Liver (tissue), 9 donors: ENCODE measurements around the gene CGB3. TPM values are rescaled to one million over a fixed set of nuclear protein-coding genes. Genes with fewer than 3 reads are reported as not detected.
A peak's percentile ranks its signal among the peaks of the same experiment; 100 is the strongest.

ENCODE experiments used
- DNase-seq: peaks from one replicate; pipeline ENCODE4 v3.0.0-alpha.2; 2017; ENCODE audit warnings: low spot score
- H3K27ac ChIP-seq, 2 donors: one replicate each; pipeline ENCODE4 v1.7.0; 2013; ENCODE audit warnings: inconsistent platforms in 2 of 2, low read length in 2 of 2, control low read depth in 1 of 2, low read depth in 1 of 2, mild to moderate bottlenecking in 1 of 2
- H3K27me3 ChIP-seq, 4 donors: one replicate each; pipeline versions ENCODE4 v1.6.1 to v1.7.0; 2013; ENCODE audit warnings: low read length in 3 of 4, inconsistent platforms in 1 of 4, mild to moderate bottlenecking in 1 of 4, moderate library complexity in 1 of 4; ENCODE audit not compliant: control insufficient read depth in 4 of 4, insufficient read depth in 4 of 4
- H3K36me3 ChIP-seq, 4 donors: one replicate each; pipeline versions ENCODE4 v1.6.1 to v1.7.0; 2013; ENCODE audit warnings: low read length in 3 of 4, mild to moderate bottlenecking in 3 of 4, low read depth in 1 of 4, moderate library complexity in 1 of 4; ENCODE audit not compliant: control insufficient read depth in 4 of 4, insufficient read depth in 3 of 4
- H3K4me1 ChIP-seq, 4 donors: one replicate each; pipeline versions ENCODE4 v1.6.1 to v1.7.0; 2013; ENCODE audit warnings: low read length in 3 of 4, mild to moderate bottlenecking in 3 of 4, moderate library complexity in 1 of 4; ENCODE audit not compliant: control insufficient read depth in 4 of 4, insufficient read depth in 4 of 4
- H3K4me3 ChIP-seq, 3 donors: one replicate each; pipeline versions ENCODE4 v1.6.1 to v1.7.0; 2013; ENCODE audit warnings: low read length in 3 of 3, control low read depth in 1 of 3, low read depth in 1 of 3, mild to moderate bottlenecking in 1 of 3
- H3K9ac ChIP-seq, 2 donors: one replicate each; pipeline ENCODE4 v1.7.0; 2013; ENCODE audit warnings: low read length in 2 of 2, mild to moderate bottlenecking in 2 of 2, moderate library complexity in 2 of 2, control low read depth in 1 of 2, low read depth in 1 of 2
- H3K9me3 ChIP-seq, 4 donors: one replicate each; pipeline versions ENCODE4 v1.6.1 to v1.7.0; 2013; ENCODE audit warnings: low read length in 3 of 4; ENCODE audit not compliant: control insufficient read depth in 4 of 4
- FOXA1 ChIP-seq: IDR thresholded peaks from 2 replicates; pipeline ENCODE4 v1.6.1; 2016; ENCODE audit warnings: antibody characterized with exemption
- GABPA ChIP-seq, 2 donors: IDR thresholded peaks in 1 of 2; conservative IDR thresholded peaks in 1 of 2; 2 replicates each; pipeline ENCODE4 v1.6.1; 2016; ENCODE audit warnings: antibody characterized with exemption in 2 of 2, mild to moderate bottlenecking in 1 of 2, moderate library complexity in 1 of 2
- HNF4A ChIP-seq, 2 donors: conservative IDR thresholded peaks; 2 replicates each; pipeline ENCODE4 v1.6.1; 2016; ENCODE audit warnings: antibody characterized with exemption in 2 of 2, mild to moderate bottlenecking in 2 of 2
- HNF4G ChIP-seq: IDR thresholded peaks from 2 replicates; pipeline ENCODE4 v1.6.1; 2016; ENCODE audit warnings: antibody characterized with exemption
- JUND ChIP-seq, 2 donors: IDR thresholded peaks; 2 replicates each; pipeline ENCODE4 v1.6.1; 2016; ENCODE audit warnings: antibody characterized with exemption in 2 of 2
- NR2F2 ChIP-seq: IDR thresholded peaks from 2 replicates; pipeline ENCODE4 v1.6.1; 2016; ENCODE audit warnings: antibody characterized with exemption
- RAD21 ChIP-seq, 2 donors: IDR thresholded peaks; 2 replicates each; pipeline ENCODE4 v1.6.1; 2016; ENCODE audit warnings: antibody characterized with exemption in 2 of 2, mild to moderate bottlenecking in 2 of 2
- RXRA ChIP-seq, 2 donors: IDR thresholded peaks; 2 replicates each; pipeline ENCODE4 v1.6.1; 2017 to 2018; ENCODE audit warnings: antibody characterized with exemption in 2 of 2, mild to moderate bottlenecking in 1 of 2
- TAF1 ChIP-seq: conservative IDR thresholded peaks from 2 replicates; pipeline ENCODE4 v1.6.1; 2016; ENCODE audit warnings: antibody characterized with exemption, mild to moderate bottlenecking
- YY1 ChIP-seq: IDR thresholded peaks from 2 replicates; pipeline ENCODE4 v1.6.1; 2016; ENCODE audit warnings: antibody characterized with exemption, mild to moderate bottlenecking
- WGBS: extraction: QIAGEN DNeasy Blood & Tissue Kit; methylation state at CpG from one replicate; pipeline ENCODE4 v1.1.7; 2013; 5-methylcytosine and 5-hydroxymethylcytosine counted together
- polyA plus RNA-seq, 2 donors: library from polyadenylated mRNA; stranded (reverse) in 1 of 2; unstranded in 1 of 2; fragments of 200-250 nt in 1 of 2; fragments of >200 nt in 1 of 2; fragmentation: Nextera tagmentation in 1 of 2; extraction: Ambion mirVana in 1 of 2; gene quantifications; one replicate each; pipeline versions ENCODE4 v1.2.1 to v1.2.3, GENCODE V29; 2013 to 2015
- total RNA-seq, 2 donors: library from RNA; depleted of rRNA; stranded (reverse); fragments of >200 nt; gene quantifications; one replicate each; pipeline ENCODE4 v1.2.3, GENCODE V29; 2014
- TF ChIP-seq, protein P1 (sequence below): IDR thresholded peaks from 2 replicates; pipeline ENCODE4 v1.6.1; 2016; ENCODE audit warnings: antibody characterized with exemption
- TF ChIP-seq, protein P2 (sequence below): fragments of 150-350 bp; IDR thresholded peaks from 2 replicates; pipeline ENCODE4 v1.5.1; 2017; ENCODE audit warnings: improper control_type of control experiment, low read depth, low read length; ENCODE audit not compliant: missing input control
- TF ChIP-seq, protein P3 (sequence below): IDR thresholded peaks from 2 replicates; pipeline ENCODE4 v1.6.1; 2016; ENCODE audit warnings: antibody characterized with exemption
- TF ChIP-seq, protein P4 (sequence below): IDR thresholded peaks from 2 replicates; pipeline ENCODE4 v1.6.1; 2016; ENCODE audit warnings: antibody characterized with exemption
- donor health status: healthy.
- donor health status: healthy.
- donor health status: healthy.
- donor health status: healthy.
- donor health status: healthy.

Gene CGB3
- total and polyA plus RNA-seq, 4 donors, result not detected

DNA sequence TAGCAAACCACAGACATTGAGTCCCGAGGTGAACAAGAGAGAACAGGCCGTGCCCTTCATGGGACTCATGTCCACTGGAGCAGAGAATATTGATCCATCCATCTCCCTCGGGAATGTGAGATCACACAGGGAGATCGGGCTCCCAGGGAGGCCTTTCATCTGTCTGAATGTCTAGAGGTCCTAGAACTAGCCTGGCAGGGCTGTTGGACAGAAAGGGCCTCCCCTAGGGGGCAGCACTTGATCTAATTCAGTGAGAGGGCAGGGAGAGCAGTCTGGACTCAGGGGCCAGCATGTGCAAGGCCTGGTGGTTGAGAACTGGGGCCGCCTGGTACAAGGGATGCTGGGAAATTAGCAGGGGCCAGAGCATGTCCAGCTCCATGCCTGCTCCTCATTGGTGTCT is 26.2 kb downstream of the CGB3 start:
- Histone ChIP-seq H3K9me3 (no peaks in the 10 kb centered on the region), H3K4me1 (peaks cover 2 to 13% (median 7%) of the 10 kb centered on the region in 4 donors), H3K27ac (no peak overlapping the region), H3K4me3 (no peak overlapping the region), H3K9ac (no peak overlapping the region), H3K27me3 (no peaks in the 10 kb centered on the region), H3K36me3 (peaks cover 0 to 3% (median 2%) of the 10 kb centered on the region in 4 donors)
- peak; percentile 70 for DNase-seq
- TF ChIP-seq RAD21 (IDR thresholded peaks at IDR 0.05), result peak; percentile 7 to 63
- TF ChIP-seq, protein P1, sequence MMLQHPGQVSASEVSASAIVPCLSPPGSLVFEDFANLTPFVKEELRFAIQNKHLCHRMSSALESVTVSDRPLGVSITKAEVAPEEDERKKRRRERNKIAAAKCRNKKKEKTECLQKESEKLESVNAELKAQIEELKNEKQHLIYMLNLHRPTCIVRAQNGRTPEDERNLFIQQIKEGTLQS, result no peak
- TF ChIP-seq, protein P2, sequence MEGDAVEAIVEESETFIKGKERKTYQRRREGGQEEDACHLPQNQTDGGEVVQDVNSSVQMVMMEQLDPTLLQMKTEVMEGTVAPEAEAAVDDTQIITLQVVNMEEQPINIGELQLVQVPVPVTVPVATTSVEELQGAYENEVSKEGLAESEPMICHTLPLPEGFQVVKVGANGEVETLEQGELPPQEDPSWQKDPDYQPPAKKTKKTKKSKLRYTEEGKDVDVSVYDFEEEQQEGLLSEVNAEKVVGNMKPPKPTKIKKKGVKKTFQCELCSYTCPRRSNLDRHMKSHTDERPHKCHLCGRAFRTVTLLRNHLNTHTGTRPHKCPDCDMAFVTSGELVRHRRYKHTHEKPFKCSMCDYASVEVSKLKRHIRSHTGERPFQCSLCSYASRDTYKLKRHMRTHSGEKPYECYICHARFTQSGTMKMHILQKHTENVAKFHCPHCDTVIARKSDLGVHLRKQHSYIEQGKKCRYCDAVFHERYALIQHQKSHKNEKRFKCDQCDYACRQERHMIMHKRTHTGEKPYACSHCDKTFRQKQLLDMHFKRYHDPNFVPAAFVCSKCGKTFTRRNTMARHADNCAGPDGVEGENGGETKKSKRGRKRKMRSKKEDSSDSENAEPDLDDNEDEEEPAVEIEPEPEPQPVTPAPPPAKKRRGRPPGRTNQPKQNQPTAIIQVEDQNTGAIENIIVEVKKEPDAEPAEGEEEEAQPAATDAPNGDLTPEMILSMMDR, result peak; percentile 22
- TF ChIP-seq JUND (IDR thresholded peaks at IDR 0.05), result no peak
- TF ChIP-seq, protein P3, sequence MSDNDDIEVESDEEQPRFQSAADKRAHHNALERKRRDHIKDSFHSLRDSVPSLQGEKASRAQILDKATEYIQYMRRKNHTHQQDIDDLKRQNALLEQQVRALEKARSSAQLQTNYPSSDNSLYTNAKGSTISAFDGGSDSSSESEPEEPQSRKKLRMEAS, result no peak
- WGBS, result 71% methylated on average over 5 of the region's 5 CpGs

DNA sequence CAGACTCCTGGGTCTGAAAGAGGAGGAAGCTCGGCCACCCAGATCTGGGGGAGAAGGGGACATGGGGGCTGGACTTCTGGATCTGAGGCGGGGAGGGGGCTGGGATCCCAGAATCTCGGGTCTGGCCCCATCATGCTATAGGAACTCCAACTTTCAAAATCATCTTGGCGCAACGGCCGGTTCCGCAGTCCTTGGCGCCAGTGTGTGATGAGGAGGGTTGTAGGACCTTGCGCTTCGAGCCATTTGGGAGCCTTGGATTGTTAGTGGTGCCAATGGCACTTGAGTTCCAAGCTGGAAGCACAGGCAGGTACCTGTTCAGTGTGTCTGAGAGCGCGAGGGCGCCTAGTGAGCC is 30.1 kb downstream of the CGB3 start:
- TF ChIP-seq, protein P1, result no peak
- no peak for TF ChIP-seq FOXA1
- no peak for TF ChIP-seq NR2F2
- no peak for TF ChIP-seq RAD21 (IDR thresholded peaks at IDR 0.05)
- no peak for TF ChIP-seq TAF1
- Histone ChIP-seq H3K4me1 (peaks cover 12 to 28% (median 17%) of the 10 kb centered on the region in 4 donors), H3K4me3 (peak overlapping the region; percentile 59 to 80 (median 61)), H3K27me3 (no peaks in the 10 kb centered on the region), H3K9ac (peak overlapping the region; percentile 45 to 55), H3K27ac (peak overlapping the region; percentile 89 to 99), H3K9me3 (no peaks in the 10 kb centered on the region), H3K36me3 (no peaks in the 10 kb centered on the region)
- WGBS, result 2% methylated on average over 13 of the region's 13 CpGs
- DNase-seq, result no peak

DNA sequence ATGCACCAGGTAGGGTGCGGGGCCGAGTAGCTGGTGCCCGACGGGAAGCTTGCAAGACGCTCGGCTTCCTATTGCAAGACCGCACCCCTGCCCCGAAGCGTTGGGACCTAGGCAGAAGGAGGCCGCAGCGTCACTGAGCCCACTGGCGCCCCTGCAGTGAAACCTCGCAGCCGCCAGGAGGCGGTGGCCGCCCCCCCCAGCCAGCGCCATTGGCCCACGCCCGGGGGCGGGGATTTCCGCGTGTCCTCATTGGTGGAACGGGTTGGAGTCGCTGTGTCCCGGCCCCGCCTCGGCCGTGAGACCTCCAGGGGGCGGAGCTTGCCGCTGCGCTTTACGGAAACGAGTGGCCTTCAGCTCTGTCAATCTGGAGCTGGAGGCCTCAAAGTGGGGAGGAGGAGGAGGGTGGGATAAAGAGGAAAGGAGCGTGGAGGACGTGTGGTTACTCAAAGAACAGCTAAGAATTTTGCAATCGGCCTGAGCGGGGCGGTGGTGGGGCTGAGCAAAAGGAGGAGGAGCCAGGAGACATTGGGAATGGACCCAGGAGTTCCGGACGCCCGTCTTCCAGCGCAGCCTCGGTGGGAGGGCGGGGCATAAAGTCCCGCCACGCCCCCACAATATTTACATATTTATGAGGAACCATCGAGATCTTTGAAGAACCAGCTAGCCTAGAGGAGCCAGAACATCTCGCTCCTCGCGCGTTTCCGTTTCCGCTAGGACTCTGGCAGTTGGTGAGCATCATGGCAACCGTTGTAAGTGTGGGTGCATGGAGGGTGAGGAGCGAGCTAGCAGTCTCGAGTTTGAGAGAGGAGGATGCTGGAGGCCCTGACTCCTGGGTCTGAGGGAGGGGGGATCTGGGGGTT is 30.7 kb downstream of the CGB3 start, which contains the start of the genes GYS1 and RUVBL2:
Gene GYS1, minus strand, starts transcription at position 135 of the 860 bp plus-strand sequence. CDS start 197 bp downstream, outside the sequence.
Gene RUVBL2, plus strand, starts transcription at position 713 of the 860 bp plus-strand sequence. Its CDS starts 25 bp downstream, at position 738.
- Histone ChIP-seq H3K9me3 (no peaks in the 10 kb centered on the region), H3K27me3 (no peaks in the 10 kb centered on the region), H3K27ac (peak within 1 kb of the TSS; percentile 89 to 99), H3K36me3 (peaks cover 0 to 4% (median under 1%) of the 10 kb centered on the region in 4 donors), H3K4me1 (peaks cover 12 to 28% (median 17%) of the 10 kb centered on the region in 4 donors), H3K9ac (peak within 1 kb of the TSS; percentile 60 to 98), H3K4me3 (peak within 1 kb of the TSS; percentile 59 to 96 (median 80))
- peak; percentile 99 for DNase-seq
- WGBS, result under 1% methylated on average over 56 of the region's 56 CpGs
- TF ChIP-seq GABPA (IDR thresholded peaks at IDR 0.05 in 1 of 2, conservative IDR thresholded peaks at IDR 0.05 in 1 of 2) (peak; percentile 92 to 95), HNF4A (conservative IDR thresholded peaks at IDR 0.05) (peak; percentile 30 to 45), RXRA (IDR thresholded peaks at IDR 0.05) (peak in 1 of 2 donors; percentile 53), YY1 (peak; percentile 93), TAF1 (peak; percentile 57), NR2F2 (no peak), HNF4G (peak; percentile 23)
- TF ChIP-seq, protein P1, result no peak
- TF ChIP-seq, protein P4, sequence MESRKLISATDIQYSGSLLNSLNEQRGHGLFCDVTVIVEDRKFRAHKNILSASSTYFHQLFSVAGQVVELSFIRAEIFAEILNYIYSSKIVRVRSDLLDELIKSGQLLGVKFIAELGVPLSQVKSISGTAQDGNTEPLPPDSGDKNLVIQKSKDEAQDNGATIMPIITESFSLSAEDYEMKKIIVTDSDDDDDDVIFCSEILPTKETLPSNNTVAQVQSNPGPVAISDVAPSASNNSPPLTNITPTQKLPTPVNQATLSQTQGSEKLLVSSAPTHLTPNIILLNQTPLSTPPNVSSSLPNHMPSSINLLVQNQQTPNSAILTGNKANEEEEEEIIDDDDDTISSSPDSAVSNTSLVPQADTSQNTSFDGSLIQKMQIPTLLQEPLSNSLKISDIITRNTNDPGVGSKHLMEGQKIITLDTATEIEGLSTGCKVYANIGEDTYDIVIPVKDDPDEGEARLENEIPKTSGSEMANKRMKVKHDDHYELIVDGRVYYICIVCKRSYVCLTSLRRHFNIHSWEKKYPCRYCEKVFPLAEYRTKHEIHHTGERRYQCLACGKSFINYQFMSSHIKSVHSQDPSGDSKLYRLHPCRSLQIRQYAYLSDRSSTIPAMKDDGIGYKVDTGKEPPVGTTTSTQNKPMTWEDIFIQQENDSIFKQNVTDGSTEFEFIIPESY, result peak; percentile 85
- TF ChIP-seq, protein P3, result peak; percentile 79
- TF ChIP-seq, protein P2, result peak; percentile 94
